Measurements from ENCODE around the gene GRAMD1B. TPM values are rescaled to one million over a fixed set of nuclear protein-coding genes. Genes with fewer than 3 reads are reported as not detected.

The GRAMD1B gene
- total and polyA plus RNA-seq, 2 donors (not counting 1 experiment from before 2014, with no cell fraction given): 0.58 to 11.6 TPM

GRCh38 chr11:123449436-123449835 is 19.4 kb downstream of the GRAMD1B start:
- Mint-ChIP-seq H3K4me3 (no peak overlapping the region), H3K27me3 (no peaks in the 10 kb centered on the region), H3K9me3 (ENCODE audit: insufficient read depth) (no peaks in the 10 kb centered on the region), H3K27ac (no peak overlapping the region), H3K4me1 (peaks cover 6% of the 10 kb centered on the region)
- Histone ChIP-seq H3K9me3 (ENCODE audit: control extremely low read depth in 1 of 3, control insufficient read depth in 2 of 3, insufficient read depth in 1 of 3, low read length in 2 of 3) (no peaks in the 10 kb centered on the region), H4K20me1 (ENCODE audit: control insufficient read depth, insufficient read depth, low read length, poor library complexity, severe bottlenecking) (no peaks in the 10 kb centered on the region), H3K9ac (ENCODE audit: low read length) (no peak overlapping the region), H3K79me2 (ENCODE audit: control insufficient read depth, insufficient read depth, low read length) (no peaks in the 10 kb centered on the region), H3K4me3 (ENCODE audit: control extremely low read depth in 1 of 5, extremely low read depth in 1 of 5, insufficient read depth in 1 of 5, low read depth in 2 of 5, low read length in 4 of 5) (no peak overlapping the region), H3K4me2 (replicated peaks; ENCODE audit: low read depth, low read length, poor library complexity, severe bottlenecking) (no peak overlapping the region), H3K27ac (ENCODE audit: low read length in 2 of 2) (no peak overlapping the region), H3K27me3 (replicated peaks in 1 of 4; ENCODE audit: control extremely low read depth in 1 of 4, control insufficient read depth in 3 of 4, insufficient read depth in 4 of 4, low read length in 3 of 4) (no peaks in the 10 kb centered on the region), H3K36me3 (replicated peaks in 1 of 2; ENCODE audit: control extremely low read depth in 1 of 2, control insufficient read depth in 1 of 2, extremely low read depth in 1 of 2, insufficient read depth in 2 of 2, low read length in 1 of 2) (no peaks in the 10 kb centered on the region), H3K4me1 (ENCODE audit: control insufficient read depth in 2 of 2, insufficient read depth in 2 of 2, low read length in 2 of 2) (no peaks in the 10 kb centered on the region), H2AFZ (ENCODE audit: insufficient read depth, low read depth, low read length, poor library complexity, severe bottlenecking) (no peak overlapping the region)
- ATAC-seq (ENCODE audit: low read depth) (no peak), DNase-seq (no peak)
- CTCF ChIA-PET: no interaction called here
- TF ChIP-seq CTCF (IDR thresholded peaks at IDR 0.05): no peak
- no peak for TF ChIP-seq EZH2 (IDR thresholded peaks at IDR 0.05; ENCODE audit: borderline replicate concordance, insufficient read depth, low read depth, low read length, poor library complexity, severe bottlenecking)
- intact Hi-C loops (cut with micrococcal nuclease): no loop called here
- POLR2A ChIA-PET: no interaction called here

- H3K79me2 ChIP-seq (ENCODE audit: control insufficient read depth, insufficient read depth, low read length): no peaks in the 10 kb centered on the region
- H3K27ac Mint-ChIP-seq: no peak overlapping the region
- H3K4me1 Mint-ChIP-seq: peaks cover 6% of the 10 kb centered on the region
- H3K9me3 ChIP-seq (ENCODE audit: control extremely low read depth in 1 of 3, control insufficient read depth in 2 of 3, insufficient read depth in 1 of 3, low read length in 2 of 3): no peaks in the 10 kb centered on the region
- 98% methylated on average over 3 of the region's 3 CpGs for WGBS (ENCODE audit: insufficient coverage)
- POLR2A ChIA-PET: no interaction called here
- no peaks in the 10 kb centered on the region for H4K20me1 ChIP-seq (ENCODE audit: control insufficient read depth, insufficient read depth, low read length, poor library complexity, severe bottlenecking)
- no peaks in the 10 kb centered on the region for H3K9me3 Mint-ChIP-seq (ENCODE audit: insufficient read depth)
- H3K4me1 ChIP-seq (ENCODE audit: control insufficient read depth in 2 of 2, insufficient read depth in 2 of 2, low read length in 2 of 2): no peaks in the 10 kb centered on the region
- no peak overlapping the region for H3K27ac ChIP-seq (ENCODE audit: low read length in 2 of 2)
- no peaks in the 10 kb centered on the region for H3K27me3 Mint-ChIP-seq
- H3K4me3 ChIP-seq (ENCODE audit: control extremely low read depth in 1 of 5, extremely low read depth in 1 of 5, insufficient read depth in 1 of 5, low read depth in 2 of 5, low read length in 4 of 5): no peak overlapping the region
- H3K4me3 Mint-ChIP-seq: no peak overlapping the region
- no peaks in the 10 kb centered on the region for H3K36me3 ChIP-seq (replicated peaks in 1 of 2; ENCODE audit: control extremely low read depth in 1 of 2, control insufficient read depth in 1 of 2, extremely low read depth in 1 of 2, insufficient read depth in 2 of 2, low read length in 1 of 2)
- H3K9ac ChIP-seq (ENCODE audit: low read length): no peak overlapping the region
- H3K4me2 ChIP-seq (replicated peaks; ENCODE audit: low read depth, low read length, poor library complexity, severe bottlenecking): no peak overlapping the region
- no peak for DNase-seq
- CTCF ChIA-PET: no interaction called here
- intact Hi-C loops (cut with micrococcal nuclease): no loop called here
- H2AFZ ChIP-seq (ENCODE audit: insufficient read depth, low read depth, low read length, poor library complexity, severe bottlenecking): no peak overlapping the region
- TF ChIP-seq CTCF (IDR thresholded peaks at IDR 0.05) (no peak), EZH2 (IDR thresholded peaks at IDR 0.05; ENCODE audit: borderline replicate concordance, insufficient read depth, low read depth, low read length, poor library complexity, severe bottlenecking) (no peak)
- no peak for ATAC-seq (ENCODE audit: low read depth)
- H3K27me3 ChIP-seq (replicated peaks in 1 of 4; ENCODE audit: control extremely low read depth in 1 of 4, control insufficient read depth in 3 of 4, insufficient read depth in 4 of 4, low read length in 3 of 4): no peaks in the 10 kb centered on the region
These were observed 20.6 kb downstream of the GRAMD1B start for GRCh38 chr11:123450623-123451022.
